Left lung (tissue), 10 donors: Measurements from ENCODE around the gene BTN2A1. TPM values are rescaled to one million over a fixed set of nuclear protein-coding genes. Genes with fewer than 3 reads are reported as not detected.

ENCODE experiments used
- ATAC-seq: fragments of 200-7000 bp; cut with Tn5 transposase; one replicate; pipeline ENCODE4 v1.9.1; 2020; ENCODE audit warnings: moderate library complexity
- DNase-seq, 4 donors: peaks; one replicate each; pipeline ENCODE4 v3.0.0-alpha.2; 2013 to 2020
- H3K27ac ChIP-seq, 2 donors: fragments of 200-600 bp; sonication (generic) in 1 of 2; one replicate each; pipeline versions ENCODE4 v1.5.0 to v1.8.0; 2020 to 2021
- H3K27me3 ChIP-seq, 2 donors: fragments of 200-600 bp; sonication (generic) in 1 of 2; one replicate each; pipeline versions ENCODE4 v1.5.0 to v1.8.0; 2020 to 2021
- H3K36me3 ChIP-seq, 2 donors: fragments of 200-600 bp; sonication (generic) in 1 of 2; one replicate each; pipeline versions ENCODE4 v1.5.0 to v1.8.0; 2020 to 2021
- H3K4me1 ChIP-seq, 2 donors: fragments of 200-600 bp; one replicate each; pipeline ENCODE4 v1.8.0; 2021
- H3K4me3 ChIP-seq, 2 donors: fragments of 200-600 bp; sonication (generic) in 1 of 2; one replicate each; pipeline versions ENCODE4 v1.5.0 to v1.8.0; 2020 to 2021; ENCODE audit warnings: mild to moderate bottlenecking in 1 of 2
- H3K9me3 ChIP-seq, 2 donors: fragments of 200-600 bp; sonication (generic) in 1 of 2; one replicate each; pipeline versions ENCODE4 v1.5.0 to v1.8.0; 2020 to 2021
- CTCF ChIP-seq, 2 donors: fragments of 200-600 bp; sonication (generic) in 1 of 2; IDR thresholded peaks; one replicate each; pipeline versions ENCODE4 v1.5.0 to v1.8.0; 2021; ENCODE audit warnings: antibody characterized with exemption in 2 of 2
- intact Hi-C, 2 donors: fragments of 100-400 bp; cut with DNase I; formaldehyde crosslinking; loops; one replicate each; pipeline versions ENCODE4 v1.11.2 to v1.14.2; 2022
- polyA plus RNA-seq, 6 donors: library from polyadenylated mRNA; unstranded; fragments of 120-200 nt; gene quantifications; one replicate each; pipeline ENCODE4 v1.2.1, GENCODE V29; 2013; ENCODE audit not compliant: insufficient read length in 6 of 6
- total RNA-seq, 2 donors: library from RNA; stranded (reverse); fragmentation: NEBNext Ultra II Directional; extraction: Animal tissue kit (Norgen Biotek cat#: 25700); gene quantifications; one replicate each; pipeline ENCODE4 v1.2.1, GENCODE V29; 2021
- donor health status: DM: no; HTN: yes; CAD: no.
- donor health status: DM: no; HTN: no; CAD: no.

BTN2A1 gene
- total and polyA plus RNA-seq, 8 donors = 17.5 to 48.6 (median 41.9) TPM

- H3K4me3 ChIP-seq = no peak overlapping the region
- no peaks in the 10 kb centered on the region for H3K27me3 ChIP-seq
- DNase-seq = no peak
- no peaks in the 10 kb centered on the region for H3K9me3 ChIP-seq
- intact Hi-C loops = no loop called here
- ATAC-seq = no peak
- no peak for TF ChIP-seq CTCF (IDR thresholded peaks at IDR 0.05)
- H3K27ac ChIP-seq = no peak overlapping the region
- H3K4me1 ChIP-seq = peaks cover 0 to 6% of the 10 kb centered on the region in 2 donors
- H3K36me3 ChIP-seq = no peaks in the 10 kb centered on the region
These were observed 59.0 kb downstream of the BTN2A1 start for GRCh38 chr6:26516481-26517427.

Other genes with a start within 250 kb of the BTN2A1 start
- gene BTN3A2, start 92.8 kb upstream of the BTN2A1 start, total RNA-seq = 10 to 100 TPM; 72.7 to 96.4 TPM
- gene BTN3A2, start 92.8 kb upstream of the BTN2A1 start, polyA plus RNA-seq = 10 to 100 TPM; 25.3 to 54.3 (median 41.7) TPM
- gene BTN2A2, start 74.8 kb upstream of the BTN2A1 start, total RNA-seq = 10 to 100 TPM; 16.6 to 21.0 TPM
- gene BTN2A2, start 74.8 kb upstream of the BTN2A1 start, polyA plus RNA-seq = 10 to 100 TPM; 13.1 to 22.8 (median 15.5) TPM
- 10 to 100 TPM; 48.0 to 54.5 TPM for gene BTN3A1, start 55.7 kb upstream of the BTN2A1 start, total RNA-seq
- 10 to 100 TPM; 51.7 to 81.5 (median 70.2) TPM for gene BTN3A1, start 55.7 kb upstream of the BTN2A1 start, polyA plus RNA-seq
- 10 to 100 TPM; 41.1 to 54.7 TPM for gene BTN3A3, start 17.5 kb upstream of the BTN2A1 start, total RNA-seq
- 10 to 100 TPM; 38.1 to 54.2 (median 42.1) TPM for gene BTN3A3, start 17.5 kb upstream of the BTN2A1 start, polyA plus RNA-seq
- not detected for gene BTN1A1, start 42.3 kb downstream of the BTN2A1 start, total RNA-seq
- under 1 TPM; 0.15 to 0.32 (median 0.23) TPM for gene BTN1A1, start 42.3 kb downstream of the BTN2A1 start, polyA plus RNA-seq
- 10 to 100 TPM; 41.2 to 47.2 TPM for gene HMGN4, start 80.4 kb downstream of the BTN2A1 start, total RNA-seq
- 10 to 100 TPM; 73.2 to 83.1 (median 78.8) TPM for gene HMGN4, start 80.4 kb downstream of the BTN2A1 start, polyA plus RNA-seq
- 10 to 100 TPM in 1 of 2 donors, 1 to 10 TPM in 1; 9.8 to 13.5 TPM for gene ABT1, start 139.0 kb downstream of the BTN2A1 start, total RNA-seq
- 10 to 100 TPM; 14.1 to 16.9 (median 15.3) TPM for gene ABT1, start 139.0 kb downstream of the BTN2A1 start, polyA plus RNA-seq
- 10 to 100 TPM; 21.2 to 23.8 TPM for gene ZNF322, start 201.8 kb downstream of the BTN2A1 start, total RNA-seq
- 10 to 100 TPM; 33.6 to 37.5 (median 36.4) TPM for gene ZNF322, start 201.8 kb downstream of the BTN2A1 start, polyA plus RNA-seq